Measurements from ENCODE around the gene BTBD2. TPM values are rescaled to one million over a fixed set of nuclear protein-coding genes. Genes with fewer than 3 reads are reported as not detected.

The BTBD2 gene
- total and polyA plus RNA-seq, 4 donors: 7.4 to 25.1 (median 20.2) TPM

DNA sequence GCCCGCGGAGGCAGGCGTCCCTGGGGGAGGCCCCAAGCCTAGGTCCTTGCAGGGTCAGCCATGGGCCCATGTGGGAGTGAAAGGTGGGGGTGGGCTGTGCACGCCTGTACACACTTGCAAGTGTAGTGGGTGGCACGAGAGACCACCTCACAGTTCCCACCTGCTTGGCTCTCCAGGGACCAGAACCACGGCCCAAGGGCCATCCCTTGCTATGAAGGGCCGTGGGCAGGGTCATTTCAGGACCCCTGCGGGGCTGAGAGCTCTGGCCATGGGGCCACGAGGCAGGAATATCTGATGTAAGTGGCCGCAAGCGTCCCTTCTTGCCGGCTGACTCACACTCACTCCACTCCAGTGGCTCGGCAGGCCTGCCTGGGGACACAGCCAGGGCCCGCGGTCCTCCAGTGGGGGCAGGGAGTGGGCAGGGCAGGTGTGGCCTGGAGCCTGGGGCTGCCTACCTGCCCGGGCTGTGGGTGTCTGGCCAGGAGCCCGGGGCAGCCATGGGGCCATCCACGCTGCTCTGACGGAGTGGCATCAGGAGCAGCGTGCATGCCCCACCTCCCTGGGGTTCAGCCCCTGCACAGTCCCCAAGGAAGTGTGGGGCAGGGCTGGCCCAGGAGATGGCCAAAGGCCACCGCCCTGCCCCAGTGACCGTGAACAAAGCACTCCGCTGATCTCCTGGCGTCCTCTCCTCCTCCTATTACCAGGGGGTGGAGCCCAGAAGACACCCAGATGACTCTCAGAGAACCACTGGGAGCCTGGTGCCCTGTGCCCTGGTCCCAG, 44.1 kb upstream of the BTBD2 start:
- Histone ChIP-seq H3K9me3 (ENCODE audit: control insufficient read depth in 4 of 4, low read length in 3 of 4) (no peaks in the 10 kb centered on the region), H3K4me3 (ENCODE audit: low read depth in 1 of 3, low read length in 3 of 3) (peak overlapping the region in 1 of 3 donors; percentile 7), H3K27me3 (ENCODE audit: control insufficient read depth in 4 of 4, insufficient read depth in 4 of 4, low read length in 3 of 4) (no peaks in the 10 kb centered on the region), H3K9ac (ENCODE audit: low read depth in 1 of 2, low read length in 2 of 2) (peak overlapping the region; percentile 86 to 87), H3K27ac (ENCODE audit: low read depth in 1 of 2, low read length in 2 of 2) (peak overlapping the region; percentile 89 to 99), H3K4me1 (ENCODE audit: control insufficient read depth in 4 of 4, insufficient read depth in 4 of 4, low read length in 3 of 4) (peaks cover 11 to 41% (median 24%) of the 10 kb centered on the region in 4 donors), H3K36me3 (ENCODE audit: control insufficient read depth in 4 of 4, insufficient read depth in 3 of 4, low read depth in 1 of 4, low read length in 3 of 4) (no peaks in the 10 kb centered on the region)
- DNase-seq (ENCODE audit: low spot score): no peak
- TF ChIP-seq TAF1 (conservative IDR thresholded peaks at IDR 0.05) (peak; percentile 41), EGR1 (IDR thresholded peaks at IDR 0.05; ENCODE audit: low read depth in 2 of 2) (peak in 1 of 2 donors; percentile 49), RXRA (IDR thresholded peaks at IDR 0.05) (peak; percentile 95 to 96), RAD21 (IDR thresholded peaks at IDR 0.05) (peak in 1 of 2 donors; percentile 58), SP1 (IDR thresholded peaks at IDR 0.05) (peak; percentile 94), YY1 (IDR thresholded peaks at IDR 0.05) (peak; percentile 92), FOXA1 (IDR thresholded peaks at IDR 0.05) (peak; percentile 53), HNF4A (conservative IDR thresholded peaks at IDR 0.05) (peak; percentile 90 to 95), NR2F2 (IDR thresholded peaks at IDR 0.05) (peak; percentile 62), FOXA2 (IDR thresholded peaks at IDR 0.05) (peak; percentile 54), GABPA (IDR thresholded peaks at IDR 0.05 in 1 of 2, conservative IDR thresholded peaks at IDR 0.05 in 1 of 2) (peak in 1 of 2 donors; percentile 55), HNF4G (IDR thresholded peaks at IDR 0.05) (peak; percentile 12), JUND (IDR thresholded peaks at IDR 0.05) (peak in 1 of 2 donors; percentile 61)
- TF ChIP-seq, protein P1, sequence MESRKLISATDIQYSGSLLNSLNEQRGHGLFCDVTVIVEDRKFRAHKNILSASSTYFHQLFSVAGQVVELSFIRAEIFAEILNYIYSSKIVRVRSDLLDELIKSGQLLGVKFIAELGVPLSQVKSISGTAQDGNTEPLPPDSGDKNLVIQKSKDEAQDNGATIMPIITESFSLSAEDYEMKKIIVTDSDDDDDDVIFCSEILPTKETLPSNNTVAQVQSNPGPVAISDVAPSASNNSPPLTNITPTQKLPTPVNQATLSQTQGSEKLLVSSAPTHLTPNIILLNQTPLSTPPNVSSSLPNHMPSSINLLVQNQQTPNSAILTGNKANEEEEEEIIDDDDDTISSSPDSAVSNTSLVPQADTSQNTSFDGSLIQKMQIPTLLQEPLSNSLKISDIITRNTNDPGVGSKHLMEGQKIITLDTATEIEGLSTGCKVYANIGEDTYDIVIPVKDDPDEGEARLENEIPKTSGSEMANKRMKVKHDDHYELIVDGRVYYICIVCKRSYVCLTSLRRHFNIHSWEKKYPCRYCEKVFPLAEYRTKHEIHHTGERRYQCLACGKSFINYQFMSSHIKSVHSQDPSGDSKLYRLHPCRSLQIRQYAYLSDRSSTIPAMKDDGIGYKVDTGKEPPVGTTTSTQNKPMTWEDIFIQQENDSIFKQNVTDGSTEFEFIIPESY (IDR thresholded peaks at IDR 0.05): peak; percentile 54
- TF ChIP-seq, protein P2, sequence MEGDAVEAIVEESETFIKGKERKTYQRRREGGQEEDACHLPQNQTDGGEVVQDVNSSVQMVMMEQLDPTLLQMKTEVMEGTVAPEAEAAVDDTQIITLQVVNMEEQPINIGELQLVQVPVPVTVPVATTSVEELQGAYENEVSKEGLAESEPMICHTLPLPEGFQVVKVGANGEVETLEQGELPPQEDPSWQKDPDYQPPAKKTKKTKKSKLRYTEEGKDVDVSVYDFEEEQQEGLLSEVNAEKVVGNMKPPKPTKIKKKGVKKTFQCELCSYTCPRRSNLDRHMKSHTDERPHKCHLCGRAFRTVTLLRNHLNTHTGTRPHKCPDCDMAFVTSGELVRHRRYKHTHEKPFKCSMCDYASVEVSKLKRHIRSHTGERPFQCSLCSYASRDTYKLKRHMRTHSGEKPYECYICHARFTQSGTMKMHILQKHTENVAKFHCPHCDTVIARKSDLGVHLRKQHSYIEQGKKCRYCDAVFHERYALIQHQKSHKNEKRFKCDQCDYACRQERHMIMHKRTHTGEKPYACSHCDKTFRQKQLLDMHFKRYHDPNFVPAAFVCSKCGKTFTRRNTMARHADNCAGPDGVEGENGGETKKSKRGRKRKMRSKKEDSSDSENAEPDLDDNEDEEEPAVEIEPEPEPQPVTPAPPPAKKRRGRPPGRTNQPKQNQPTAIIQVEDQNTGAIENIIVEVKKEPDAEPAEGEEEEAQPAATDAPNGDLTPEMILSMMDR (IDR thresholded peaks at IDR 0.05; ENCODE audit: low read depth, low read length, missing input control): no peak
- TF ChIP-seq, protein P3, sequence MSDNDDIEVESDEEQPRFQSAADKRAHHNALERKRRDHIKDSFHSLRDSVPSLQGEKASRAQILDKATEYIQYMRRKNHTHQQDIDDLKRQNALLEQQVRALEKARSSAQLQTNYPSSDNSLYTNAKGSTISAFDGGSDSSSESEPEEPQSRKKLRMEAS (IDR thresholded peaks at IDR 0.05): peak; percentile 91
- TF ChIP-seq, protein P4, sequence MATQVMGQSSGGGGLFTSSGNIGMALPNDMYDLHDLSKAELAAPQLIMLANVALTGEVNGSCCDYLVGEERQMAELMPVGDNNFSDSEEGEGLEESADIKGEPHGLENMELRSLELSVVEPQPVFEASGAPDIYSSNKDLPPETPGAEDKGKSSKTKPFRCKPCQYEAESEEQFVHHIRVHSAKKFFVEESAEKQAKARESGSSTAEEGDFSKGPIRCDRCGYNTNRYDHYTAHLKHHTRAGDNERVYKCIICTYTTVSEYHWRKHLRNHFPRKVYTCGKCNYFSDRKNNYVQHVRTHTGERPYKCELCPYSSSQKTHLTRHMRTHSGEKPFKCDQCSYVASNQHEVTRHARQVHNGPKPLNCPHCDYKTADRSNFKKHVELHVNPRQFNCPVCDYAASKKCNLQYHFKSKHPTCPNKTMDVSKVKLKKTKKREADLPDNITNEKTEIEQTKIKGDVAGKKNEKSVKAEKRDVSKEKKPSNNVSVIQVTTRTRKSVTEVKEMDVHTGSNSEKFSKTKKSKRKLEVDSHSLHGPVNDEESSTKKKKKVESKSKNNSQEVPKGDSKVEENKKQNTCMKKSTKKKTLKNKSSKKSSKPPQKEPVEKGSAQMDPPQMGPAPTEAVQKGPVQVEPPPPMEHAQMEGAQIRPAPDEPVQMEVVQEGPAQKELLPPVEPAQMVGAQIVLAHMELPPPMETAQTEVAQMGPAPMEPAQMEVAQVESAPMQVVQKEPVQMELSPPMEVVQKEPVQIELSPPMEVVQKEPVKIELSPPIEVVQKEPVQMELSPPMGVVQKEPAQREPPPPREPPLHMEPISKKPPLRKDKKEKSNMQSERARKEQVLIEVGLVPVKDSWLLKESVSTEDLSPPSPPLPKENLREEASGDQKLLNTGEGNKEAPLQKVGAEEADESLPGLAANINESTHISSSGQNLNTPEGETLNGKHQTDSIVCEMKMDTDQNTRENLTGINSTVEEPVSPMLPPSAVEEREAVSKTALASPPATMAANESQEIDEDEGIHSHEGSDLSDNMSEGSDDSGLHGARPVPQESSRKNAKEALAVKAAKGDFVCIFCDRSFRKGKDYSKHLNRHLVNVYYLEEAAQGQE (IDR thresholded peaks at IDR 0.05): peak; percentile 70
- TF ChIP-seq, protein P5, sequence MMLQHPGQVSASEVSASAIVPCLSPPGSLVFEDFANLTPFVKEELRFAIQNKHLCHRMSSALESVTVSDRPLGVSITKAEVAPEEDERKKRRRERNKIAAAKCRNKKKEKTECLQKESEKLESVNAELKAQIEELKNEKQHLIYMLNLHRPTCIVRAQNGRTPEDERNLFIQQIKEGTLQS (IDR thresholded peaks at IDR 0.05): peak; percentile 13
- 28% methylated on average over 24 of the region's 24 CpGs for WGBS

All from liver (tissue), 9 donors.